ENCODE results near the gene ZNF70. TPM values are rescaled to one million over a fixed set of nuclear protein-coding genes. Genes with fewer than 3 reads are reported as not detected.
A peak's percentile ranks its signal among the peaks of the same experiment; 100 is the strongest.

ZNF70 gene
- total and polyA plus RNA-seq, 10 of the 15 experiments (the other 5 are each of a cell fraction or from before 2014, with no cell fraction given): 0.15 to 2.3 (median 0.85) TPM

DNA sequence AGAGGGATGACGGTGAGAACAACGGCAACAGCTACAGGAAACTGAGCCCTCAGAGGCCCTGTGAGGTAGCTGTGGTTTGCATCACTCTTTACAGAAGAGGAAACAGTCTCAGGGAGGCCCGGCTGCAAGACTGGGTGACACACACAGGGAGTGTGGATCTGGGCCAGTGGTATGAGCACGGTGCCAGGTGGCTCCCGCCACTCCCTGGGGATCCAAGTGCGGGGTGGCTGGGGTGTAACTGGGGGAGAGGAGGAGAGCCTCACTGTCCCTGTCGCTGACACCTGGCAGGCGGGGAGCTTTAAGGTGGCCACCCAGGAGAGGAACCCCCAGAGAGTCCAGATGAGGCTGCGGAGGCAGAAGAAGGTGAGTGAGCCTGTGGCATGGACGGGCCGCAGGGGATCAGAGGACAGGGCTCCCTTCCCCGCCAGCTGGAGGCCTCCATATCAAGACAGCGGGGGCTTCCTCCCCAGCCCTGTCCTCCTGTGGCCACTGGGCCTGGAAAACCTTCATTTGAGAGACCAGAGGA is 54.5 kb downstream of the ZNF70 start (continued):
- TF ChIP-seq POLR2A (IDR thresholded peaks at IDR 0.05; ENCODE audit: low read depth, low read length): peak; percentile 71
- TF ChIP-seq, protein P1, sequence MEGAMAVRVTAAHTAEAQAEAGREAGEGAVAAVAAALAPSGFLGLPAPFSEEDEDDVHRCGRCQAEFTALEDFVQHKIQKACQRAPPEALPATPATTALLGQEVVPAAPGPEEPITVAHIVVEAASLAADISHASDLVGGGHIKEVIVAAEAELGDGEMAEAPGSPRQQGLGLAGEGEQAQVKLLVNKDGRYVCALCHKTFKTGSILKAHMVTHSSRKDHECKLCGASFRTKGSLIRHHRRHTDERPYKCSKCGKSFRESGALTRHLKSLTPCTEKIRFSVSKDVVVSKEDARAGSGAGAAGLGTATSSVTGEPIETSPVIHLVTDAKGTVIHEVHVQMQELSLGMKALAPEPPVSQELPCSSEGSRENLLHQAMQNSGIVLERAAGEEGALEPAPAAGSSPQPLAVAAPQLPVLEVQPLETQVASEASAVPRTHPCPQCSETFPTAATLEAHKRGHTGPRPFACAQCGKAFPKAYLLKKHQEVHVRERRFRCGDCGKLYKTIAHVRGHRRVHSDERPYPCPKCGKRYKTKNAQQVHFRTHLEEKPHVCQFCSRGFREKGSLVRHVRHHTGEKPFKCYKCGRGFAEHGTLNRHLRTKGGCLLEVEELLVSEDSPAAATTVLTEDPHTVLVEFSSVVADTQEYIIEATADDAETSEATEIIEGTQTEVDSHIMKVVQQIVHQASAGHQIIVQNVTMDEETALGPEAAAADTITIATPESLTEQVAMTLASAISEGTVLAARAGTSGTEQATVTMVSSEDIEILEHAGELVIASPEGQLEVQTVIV (IDR thresholded peaks at IDR 0.05; ENCODE audit: borderline replicate concordance, partially characterized antibody): no peak
- TF ChIP-seq, protein P2, sequence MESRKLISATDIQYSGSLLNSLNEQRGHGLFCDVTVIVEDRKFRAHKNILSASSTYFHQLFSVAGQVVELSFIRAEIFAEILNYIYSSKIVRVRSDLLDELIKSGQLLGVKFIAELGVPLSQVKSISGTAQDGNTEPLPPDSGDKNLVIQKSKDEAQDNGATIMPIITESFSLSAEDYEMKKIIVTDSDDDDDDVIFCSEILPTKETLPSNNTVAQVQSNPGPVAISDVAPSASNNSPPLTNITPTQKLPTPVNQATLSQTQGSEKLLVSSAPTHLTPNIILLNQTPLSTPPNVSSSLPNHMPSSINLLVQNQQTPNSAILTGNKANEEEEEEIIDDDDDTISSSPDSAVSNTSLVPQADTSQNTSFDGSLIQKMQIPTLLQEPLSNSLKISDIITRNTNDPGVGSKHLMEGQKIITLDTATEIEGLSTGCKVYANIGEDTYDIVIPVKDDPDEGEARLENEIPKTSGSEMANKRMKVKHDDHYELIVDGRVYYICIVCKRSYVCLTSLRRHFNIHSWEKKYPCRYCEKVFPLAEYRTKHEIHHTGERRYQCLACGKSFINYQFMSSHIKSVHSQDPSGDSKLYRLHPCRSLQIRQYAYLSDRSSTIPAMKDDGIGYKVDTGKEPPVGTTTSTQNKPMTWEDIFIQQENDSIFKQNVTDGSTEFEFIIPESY (IDR thresholded peaks at IDR 0.05): no peak
- TF ChIP-seq, protein P3, sequence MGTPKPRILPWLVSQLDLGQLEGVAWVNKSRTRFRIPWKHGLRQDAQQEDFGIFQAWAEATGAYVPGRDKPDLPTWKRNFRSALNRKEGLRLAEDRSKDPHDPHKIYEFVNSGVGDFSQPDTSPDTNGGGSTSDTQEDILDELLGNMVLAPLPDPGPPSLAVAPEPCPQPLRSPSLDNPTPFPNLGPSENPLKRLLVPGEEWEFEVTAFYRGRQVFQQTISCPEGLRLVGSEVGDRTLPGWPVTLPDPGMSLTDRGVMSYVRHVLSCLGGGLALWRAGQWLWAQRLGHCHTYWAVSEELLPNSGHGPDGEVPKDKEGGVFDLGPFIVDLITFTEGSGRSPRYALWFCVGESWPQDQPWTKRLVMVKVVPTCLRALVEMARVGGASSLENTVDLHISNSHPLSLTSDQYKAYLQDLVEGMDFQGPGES (IDR thresholded peaks at IDR 0.05): no peak
- TF ChIP-seq ZNF274 (IDR thresholded peaks at IDR 0.05; ENCODE audit: insufficient read depth, insufficient read length): no peak
- TF ChIP-seq RUNX3 (IDR thresholded peaks at IDR 0.05; ENCODE audit: low read length): peak; percentile 92
- TF ChIP-seq GABPA (IDR thresholded peaks at IDR 0.05; ENCODE audit: low read depth): peak; percentile 58
- TF ChIP-seq KLF5 (IDR thresholded peaks at IDR 0.05; ENCODE audit: partially characterized antibody): no peak
- peak; percentile 28 to 55; a peak in 3 of 4 replicates for TF ChIP-seq IKZF2 (IDR thresholded peaks at IDR 0.05)
- TF ChIP-seq, protein P4, sequence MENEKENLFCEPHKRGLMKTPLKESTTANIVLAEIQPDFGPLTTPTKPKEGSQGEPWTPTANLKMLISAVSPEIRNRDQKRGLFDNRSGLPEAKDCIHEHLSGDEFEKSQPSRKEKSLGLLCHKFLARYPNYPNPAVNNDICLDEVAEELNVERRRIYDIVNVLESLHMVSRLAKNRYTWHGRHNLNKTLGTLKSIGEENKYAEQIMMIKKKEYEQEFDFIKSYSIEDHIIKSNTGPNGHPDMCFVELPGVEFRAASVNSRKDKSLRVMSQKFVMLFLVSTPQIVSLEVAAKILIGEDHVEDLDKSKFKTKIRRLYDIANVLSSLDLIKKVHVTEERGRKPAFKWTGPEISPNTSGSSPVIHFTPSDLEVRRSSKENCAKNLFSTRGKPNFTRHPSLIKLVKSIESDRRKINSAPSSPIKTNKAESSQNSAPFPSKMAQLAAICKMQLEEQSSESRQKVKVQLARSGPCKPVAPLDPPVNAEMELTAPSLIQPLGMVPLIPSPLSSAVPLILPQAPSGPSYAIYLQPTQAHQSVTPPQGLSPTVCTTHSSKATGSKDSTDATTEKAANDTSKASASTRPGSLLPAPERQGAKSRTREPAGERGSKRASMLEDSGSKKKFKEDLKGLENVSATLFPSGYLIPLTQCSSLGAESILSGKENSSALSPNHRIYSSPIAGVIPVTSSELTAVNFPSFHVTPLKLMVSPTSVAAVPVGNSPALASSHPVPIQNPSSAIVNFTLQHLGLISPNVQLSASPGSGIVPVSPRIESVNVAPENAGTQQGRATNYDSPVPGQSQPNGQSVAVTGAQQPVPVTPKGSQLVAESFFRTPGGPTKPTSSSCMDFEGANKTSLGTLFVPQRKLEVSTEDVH (IDR thresholded peaks at IDR 0.05; ENCODE audit: low read depth, partially characterized antibody): no peak
- no peak for TF ChIP-seq FOXK2 (IDR thresholded peaks at IDR 0.05)
- TF ChIP-seq RELA (IDR thresholded peaks at IDR 0.05; ENCODE audit: borderline replicate concordance, partially characterized antibody): no peak
- TF ChIP-seq POU2F2 (IDR thresholded peaks at IDR 0.05; ENCODE audit: borderline replicate concordance, low read depth, low read length): 0 out of 3 replicates have a peak, but pooled peaks have one; percentile 50
- no peak for TF ChIP-seq KDM1A (IDR thresholded peaks at IDR 0.05; ENCODE audit: borderline replicate concordance)
- TF ChIP-seq EGR1 (IDR thresholded peaks at IDR 0.05; ENCODE audit: borderline replicate concordance in 1 of 2, low read depth in 2 of 2, low read length in 2 of 2): no peak
- TF ChIP-seq DPF2 (IDR thresholded peaks at IDR 0.05): no peak
- peak; percentile 72 for TF ChIP-seq EED (IDR thresholded peaks at IDR 0.05; ENCODE audit: low read depth)
- no peak for TF ChIP-seq NFYA (IDR thresholded peaks at IDR 0.05; ENCODE audit: borderline replicate concordance, low read depth, low read length)
- TF ChIP-seq SMC3 (IDR thresholded peaks at IDR 0.05; ENCODE audit: borderline replicate concordance, low read length): no peak; the same call in 1 of the 2 replicates
